CD4-positive, alpha-beta T cell (primary cell): ENCODE data around the gene B3GALNT1. TPM values are rescaled to one million over a fixed set of nuclear protein-coding genes. Genes with fewer than 3 reads are reported as not detected.

Experiments
- ATAC-seq: fragments of 200-7000 bp; cut with Tn5 transposase; one replicate; pipeline ENCODE4 v1.10.0; 2022; ENCODE audit warnings: mild to moderate bottlenecking; ENCODE audit not compliant: poor library complexity
- CTCF ChIA-PET: fragments of 350-600 bp; sonication (Branson Sonifier 250); formaldehyde crosslinking; loops from one replicate; lab custom pipeline; 2021; ENCODE audit warnings: antibody characterized with exemption, inconsistent platforms; lab: Charles Lee
- POLR2A ChIA-PET: fragments of 350-600 bp; sonication (Branson Sonifier 250); formaldehyde crosslinking; loops from one replicate; lab custom pipeline; 2021; ENCODE audit warnings: antibody characterized with exemption, inconsistent platforms; lab: Charles Lee
- DNase-seq, 14 experiments: peaks; one replicate each; pipeline ENCODE4 v3.0.0-alpha.2; 2013 to 2020; ENCODE audit warnings: mixed read lengths in 2 of 14
- H3K27ac ChIP-seq, 2 donors: one replicate each; pipeline versions ENCODE4 v1.5.1 to v1.7.0; 2013; ENCODE audit warnings: low read length in 2 of 2, low read depth in 1 of 2, mild to moderate bottlenecking in 1 of 2
- H3K27me3 ChIP-seq, 2 experiments: 1 replicate in 1 of 2; 2 replicates in 1 of 2; pipeline versions ENCODE4 v1.6.1 to v1.7.0; 2013; ENCODE audit warnings: low read length in 2 of 2, control low read depth in 1 of 2, mild to moderate bottlenecking in 1 of 2, moderate library complexity in 1 of 2; ENCODE audit not compliant: insufficient read depth in 2 of 2, control insufficient read depth in 1 of 2
- H3K36me3 ChIP-seq: one replicate; pipeline ENCODE4 v1.6.1; 2013; ENCODE audit warnings: low read length, control low read depth; ENCODE audit not compliant: insufficient read depth
- H3K4me1 ChIP-seq: one replicate; pipeline ENCODE4 v1.6.1; 2013; ENCODE audit warnings: low read length, control low read depth; ENCODE audit not compliant: insufficient read depth
- H3K4me3 ChIP-seq: one replicate; pipeline ENCODE4 v1.5.1; 2013; ENCODE audit warnings: mild to moderate bottlenecking, low read length, moderate library complexity
- H3K9me3 ChIP-seq, 2 experiments: 1 replicate in 1 of 2; 2 replicates in 1 of 2; pipeline versions ENCODE4 v1.6.1 to v1.7.0; 2013; ENCODE audit warnings: low read length in 2 of 2, mild to moderate bottlenecking in 2 of 2, control low read depth in 1 of 2, moderate library complexity in 1 of 2; ENCODE audit not compliant: control insufficient read depth in 1 of 2, insufficient read depth in 1 of 2
- H3K27ac Mint-ChIP-seq: one replicate; pipeline ENCODE4 v1.8.0; 2020; ENCODE audit warnings: mixed read lengths
- H3K27me3 Mint-ChIP-seq: one replicate; pipeline ENCODE4 v1.8.0; 2021; ENCODE audit warnings: mixed read lengths
- H3K36me3 Mint-ChIP-seq: one replicate; pipeline ENCODE4 v1.8.0; 2021; ENCODE audit warnings: low read depth, mixed read lengths
- H3K4me1 Mint-ChIP-seq: one replicate; pipeline ENCODE4 v1.8.0; 2021; ENCODE audit warnings: low read depth, mixed read lengths
- H3K4me3 Mint-ChIP-seq: one replicate; pipeline ENCODE4 v1.8.0; 2020; ENCODE audit warnings: mild to moderate bottlenecking, mixed read lengths
- H3K9me3 Mint-ChIP-seq: one replicate; pipeline ENCODE4 v1.8.0; 2020; ENCODE audit warnings: mixed read lengths
- CTCF ChIP-seq: fragments of 200-600 bp; IDR thresholded peaks from one replicate; pipeline ENCODE4 v1.8.0; 2022; ENCODE audit warnings: antibody characterized with exemption, mild to moderate bottlenecking
- intact Hi-C, 2 experiments: fragments of 100-400 bp; cut with DNase I in 1 of 2; cut with micrococcal nuclease in 1 of 2; formaldehyde crosslinking; loops; one replicate each; pipeline versions ENCODE4 v1.15.1 to v1.9.0; 2023 to 2025; cut with DNase I, micrococcal nuclease
- total RNA-seq, 174 experiments: library from RNA in 2 of 174; stranded (reverse) in 2 of 174; gene quantifications; one replicate each; pipeline ENCODE4 v1.2.3 and lab custom pipeline; 2021 to 2026

Gene B3GALNT1
- total RNA-seq, 2 experiments from 2014 or later, result 0.20 to 0.33 TPM

DNA sequence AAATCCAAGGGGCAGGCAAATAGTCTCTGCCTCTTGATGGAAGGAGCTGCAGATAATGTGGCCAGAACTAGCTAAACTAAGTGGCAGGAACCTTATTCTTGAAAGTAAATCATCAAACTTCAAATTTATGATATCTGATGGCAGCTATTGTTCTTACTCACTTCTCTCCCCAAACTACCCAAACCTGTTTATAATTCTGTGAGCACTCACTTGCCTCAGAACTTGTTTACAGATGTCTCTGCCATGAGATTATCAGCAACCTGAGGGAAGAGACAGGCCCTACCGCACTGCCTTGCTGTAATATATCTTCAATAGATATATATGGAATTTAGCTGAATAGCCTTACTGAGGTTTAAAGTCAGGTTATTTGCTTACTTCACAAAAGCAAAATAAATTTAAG is 2.2 kb upstream of the B3GALNT1 start:
- peaks cover 49% of the 10 kb centered on the region for H3K27me3 Mint-ChIP-seq
- H3K4me3 ChIP-seq, result no peak overlapping the region
- H3K27ac Mint-ChIP-seq, result no peak overlapping the region
- no peak for ATAC-seq
- no peaks in the 10 kb centered on the region for H3K4me1 ChIP-seq
- H3K27ac ChIP-seq, result no peak overlapping the region
- TF ChIP-seq CTCF, result no peak
- DNase-seq, result no peak
- no peaks in the 10 kb centered on the region for H3K36me3 Mint-ChIP-seq
- ChIA-PET CTCF (no interaction called here), POLR2A (no interaction called here)
- no peaks in the 10 kb centered on the region for H3K9me3 Mint-ChIP-seq
- peaks cover 8% of the 10 kb centered on the region for H3K4me1 Mint-ChIP-seq
- H3K27me3 ChIP-seq, result peaks cover 10 to 19% of the 10 kb centered on the region in 2 experiments
- H3K36me3 ChIP-seq, result no peaks in the 10 kb centered on the region
- H3K4me3 Mint-ChIP-seq, result no peak overlapping the region
- no peaks in the 10 kb centered on the region for H3K9me3 ChIP-seq
- intact Hi-C loops, result no loop called here

DNA sequence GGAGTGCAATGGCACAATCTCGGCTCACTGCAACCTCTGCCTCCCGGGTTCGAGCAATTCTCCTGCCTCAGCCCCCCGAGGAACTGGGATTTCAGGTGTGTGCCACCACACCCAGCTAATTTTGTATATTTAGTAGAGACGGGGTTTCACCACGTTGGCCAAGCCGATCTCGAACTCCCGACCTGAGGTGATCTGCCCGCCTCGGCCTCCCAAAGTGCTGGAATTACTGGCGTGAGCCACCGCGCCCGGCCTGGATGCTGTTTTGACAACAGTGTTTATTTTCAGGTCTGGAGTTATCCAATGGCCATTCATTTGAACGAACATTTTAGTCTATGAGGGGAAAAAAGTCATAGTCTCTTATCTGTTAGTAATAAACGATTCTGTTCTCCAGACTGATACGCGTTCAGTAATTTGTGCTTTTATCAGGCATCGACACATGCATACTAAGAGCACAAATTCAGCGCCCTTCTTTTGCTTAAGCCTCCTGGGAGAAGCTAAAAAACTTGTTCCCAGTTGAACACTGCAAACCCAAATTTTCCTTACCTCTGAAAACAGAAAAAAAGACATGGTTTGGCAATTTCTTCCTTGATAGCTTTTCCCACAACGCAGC is 1.3 kb downstream of the B3GALNT1 start:
- H3K36me3 ChIP-seq, result no peaks in the 10 kb centered on the region
- no peaks in the 10 kb centered on the region for H3K9me3 ChIP-seq
- DNase-seq, result no peak
- no peak overlapping the region for H3K4me3 ChIP-seq
- peaks cover 8% of the 10 kb centered on the region for H3K4me1 Mint-ChIP-seq
- H3K27me3 Mint-ChIP-seq, result peaks cover 35% of the 10 kb centered on the region
- ChIA-PET POLR2A (no interaction called here), CTCF (no interaction called here)
- ATAC-seq, result no peak
- no peak overlapping the region for H3K27ac ChIP-seq
- no peak overlapping the region for H3K27ac Mint-ChIP-seq
- H3K4me3 Mint-ChIP-seq, result peak overlapping the region; percentile 35
- H3K36me3 Mint-ChIP-seq, result no peaks in the 10 kb centered on the region
- H3K27me3 ChIP-seq, result peaks cover 8 to 19% of the 10 kb centered on the region in 2 experiments
- TF ChIP-seq CTCF, result no peak
- no peaks in the 10 kb centered on the region for H3K9me3 Mint-ChIP-seq
- H3K4me1 ChIP-seq, result no peaks in the 10 kb centered on the region
- intact Hi-C loops, result no loop called here

- POLR2A ChIA-PET, result no interaction called here
Measured at GRCh38 chr3:161101609-161102008, 3.5 kb downstream of the B3GALNT1 start.

More at GRCh38 chr3:161101609-161102008, 3.5 kb downstream of the B3GALNT1 start:
- DNase-seq (no peak), ATAC-seq (no peak)
- Mint-ChIP-seq H3K36me3 (no peaks in the 10 kb centered on the region), H3K4me1 (peaks cover 8% of the 10 kb centered on the region), H3K9me3 (no peaks in the 10 kb centered on the region), H3K27ac (no peak overlapping the region), H3K4me3 (no peak overlapping the region), H3K27me3 (peaks cover 18% of the 10 kb centered on the region)
- H3K4me3 ChIP-seq, result no peak overlapping the region
- peaks cover 6 to 19% of the 10 kb centered on the region in 2 experiments for H3K27me3 ChIP-seq
- no peaks in the 10 kb centered on the region for H3K4me1 ChIP-seq
- intact Hi-C loops, result no loop called here
- TF ChIP-seq CTCF, result no peak
- CTCF ChIA-PET, result interaction anchor here (1.3 kb wide), 1 partner anchor 10 kb away, joined by 3 read pairs; no protein-coding TSS in a partner anchor
- no peak overlapping the region for H3K27ac ChIP-seq
- H3K36me3 ChIP-seq, result no peaks in the 10 kb centered on the region
- H3K9me3 ChIP-seq, result no peaks in the 10 kb centered on the region
